Measurements from ENCODE around the gene HNRNPH3.

HNRNPH3 gene

DNA sequence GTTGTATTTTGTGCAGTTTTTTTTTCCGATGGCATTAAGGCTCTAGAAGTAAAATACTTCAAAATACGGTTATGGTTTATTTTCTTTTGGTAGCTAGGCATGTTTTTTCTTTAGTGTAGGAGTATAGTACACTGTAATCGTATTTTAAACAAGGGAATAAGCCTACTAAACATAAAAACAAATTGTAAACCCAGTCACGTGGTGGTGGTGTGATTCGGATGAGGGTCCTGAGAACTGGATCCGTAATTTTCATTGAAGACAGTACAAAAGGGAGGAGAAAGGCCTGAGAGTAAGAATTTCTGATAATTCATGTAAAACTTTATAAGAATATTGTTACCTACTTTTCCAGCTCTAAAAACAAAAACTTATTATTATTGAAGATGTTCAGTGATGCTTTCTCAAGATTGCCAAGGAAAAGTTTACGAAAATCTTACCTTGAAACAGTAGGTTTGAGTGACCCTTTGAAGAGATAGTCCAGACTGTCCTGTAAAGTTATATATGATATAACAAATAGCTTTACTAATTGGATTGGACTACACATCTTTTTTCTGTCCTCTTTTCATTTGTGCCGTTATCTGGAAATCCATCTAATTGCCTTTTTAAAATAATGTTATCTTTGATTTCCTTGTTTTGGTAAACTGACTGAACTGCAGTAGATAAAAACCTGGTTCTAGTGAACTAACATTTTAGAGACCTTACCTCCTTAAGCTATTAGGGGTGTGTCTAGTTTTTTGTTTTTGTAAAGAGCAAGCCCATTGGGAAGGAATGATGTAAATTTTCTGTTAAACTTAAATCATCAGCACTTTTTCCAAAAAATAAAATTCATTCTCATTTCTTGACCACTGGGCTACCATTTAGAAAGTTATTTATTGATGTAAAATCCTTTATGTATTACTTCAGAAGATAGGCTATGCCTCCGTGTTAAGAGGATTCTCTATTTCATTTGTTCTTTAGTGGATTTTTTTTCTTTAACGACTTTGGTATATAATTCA, 1.9 kb downstream of the HNRNPH3 start:
- Histone ChIP-seq H3K27ac (peak overlapping the region; percentile 95), H3K4me3 (ENCODE audit: low read depth, low read length) (peak overlapping the region; percentile 88), H3K36me3 (replicated peaks) (peaks cover 11% of the 10 kb centered on the region), H3K27me3 (replicated peaks) (no peaks in the 10 kb centered on the region)
- TF ChIP-seq, protein P1, sequence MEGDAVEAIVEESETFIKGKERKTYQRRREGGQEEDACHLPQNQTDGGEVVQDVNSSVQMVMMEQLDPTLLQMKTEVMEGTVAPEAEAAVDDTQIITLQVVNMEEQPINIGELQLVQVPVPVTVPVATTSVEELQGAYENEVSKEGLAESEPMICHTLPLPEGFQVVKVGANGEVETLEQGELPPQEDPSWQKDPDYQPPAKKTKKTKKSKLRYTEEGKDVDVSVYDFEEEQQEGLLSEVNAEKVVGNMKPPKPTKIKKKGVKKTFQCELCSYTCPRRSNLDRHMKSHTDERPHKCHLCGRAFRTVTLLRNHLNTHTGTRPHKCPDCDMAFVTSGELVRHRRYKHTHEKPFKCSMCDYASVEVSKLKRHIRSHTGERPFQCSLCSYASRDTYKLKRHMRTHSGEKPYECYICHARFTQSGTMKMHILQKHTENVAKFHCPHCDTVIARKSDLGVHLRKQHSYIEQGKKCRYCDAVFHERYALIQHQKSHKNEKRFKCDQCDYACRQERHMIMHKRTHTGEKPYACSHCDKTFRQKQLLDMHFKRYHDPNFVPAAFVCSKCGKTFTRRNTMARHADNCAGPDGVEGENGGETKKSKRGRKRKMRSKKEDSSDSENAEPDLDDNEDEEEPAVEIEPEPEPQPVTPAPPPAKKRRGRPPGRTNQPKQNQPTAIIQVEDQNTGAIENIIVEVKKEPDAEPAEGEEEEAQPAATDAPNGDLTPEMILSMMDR (IDR thresholded peaks at IDR 0.05; ENCODE audit: low read depth, low read length, missing control alignments), result no peak
- in situ Hi-C loops (cut with HindIII; ENCODE audit: low pct_ligation_motif_present, low sequenced_read_pairs), result no loop called here
- no peak for DNase-seq

DNA sequence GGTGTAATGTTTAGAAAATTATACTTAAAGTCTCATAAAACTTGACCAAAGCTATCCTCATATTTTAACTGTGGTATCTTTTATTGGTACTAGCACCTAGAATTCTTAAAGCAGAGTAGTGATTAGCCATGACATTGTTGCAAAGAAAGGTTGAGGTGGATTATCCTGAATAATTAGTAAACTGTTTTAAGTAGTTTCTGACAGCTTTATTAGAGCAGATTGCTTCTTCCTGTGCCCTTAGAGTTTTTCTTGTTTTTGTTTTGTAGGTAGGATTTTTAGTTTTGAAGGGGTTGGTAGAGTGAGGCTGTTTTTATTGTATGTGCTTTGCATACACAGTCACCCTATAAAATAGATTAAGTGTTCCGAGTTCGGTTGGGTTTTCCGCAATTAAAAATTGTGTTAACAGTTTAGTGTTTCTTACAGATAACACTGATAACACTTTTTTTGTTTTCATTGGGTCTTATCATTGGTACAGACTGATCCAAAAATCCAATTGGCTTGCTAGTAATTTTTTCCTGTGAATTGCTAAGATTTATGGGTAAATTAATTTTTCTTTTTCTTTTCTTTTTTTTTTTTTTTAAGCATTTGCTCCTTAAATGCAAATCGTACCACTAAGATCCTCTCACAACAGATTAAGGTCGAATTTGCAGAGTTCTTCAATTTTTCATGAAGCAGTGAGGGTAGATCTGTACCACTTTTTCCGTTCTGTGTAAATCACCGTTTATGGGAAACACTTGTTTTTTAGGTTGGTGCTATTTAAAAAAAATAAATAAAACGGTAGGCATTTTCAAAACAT, 3.0 kb downstream of the HNRNPH3 start:
- H3K27ac ChIP-seq, result no peak overlapping the region

DNA sequence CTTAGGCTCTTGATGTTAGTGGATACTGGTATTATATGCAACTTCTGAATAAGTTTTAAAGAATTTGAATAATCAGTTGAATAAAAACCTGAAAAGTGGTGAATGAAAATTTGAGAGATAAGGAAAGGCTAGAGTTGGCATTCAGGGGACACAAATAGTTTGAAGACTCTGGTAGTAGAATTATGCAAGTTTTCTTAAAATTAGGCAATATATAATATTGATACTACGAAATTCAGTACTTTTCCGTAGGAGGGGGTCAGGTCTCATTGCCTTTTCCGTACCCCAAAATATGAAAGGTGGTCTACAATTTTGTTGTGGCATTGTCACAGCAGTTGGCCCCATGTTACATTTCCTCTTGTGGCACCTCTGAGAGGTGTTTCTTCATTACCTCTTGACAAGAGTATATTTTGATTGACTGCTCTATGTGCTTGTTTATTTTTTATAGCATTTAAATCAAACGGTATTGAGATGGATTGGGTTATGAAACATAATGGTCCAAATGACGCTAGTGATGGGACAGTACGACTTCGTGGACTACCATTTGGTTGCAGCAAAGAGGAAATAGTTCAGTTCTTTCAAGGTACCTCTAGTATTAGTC, 5.0 kb downstream of the HNRNPH3 start:
- TF ChIP-seq, protein P1 (IDR thresholded peaks at IDR 0.05; ENCODE audit: low read depth, low read length, missing control alignments), result no peak
- H3K36me3 ChIP-seq (replicated peaks), result peaks cover 42% of the 10 kb centered on the region
- no peaks in the 10 kb centered on the region for H3K27me3 ChIP-seq (replicated peaks)
- no peak overlapping the region for H3K4me3 ChIP-seq (ENCODE audit: low read depth, low read length)
- in situ Hi-C loops (cut with HindIII; ENCODE audit: low pct_ligation_motif_present, low sequenced_read_pairs), result no loop called here
- DNase-seq, result no peak
- no peak overlapping the region for H3K27ac ChIP-seq

More for the DNA sequence above, 3.0 kb downstream of the HNRNPH3 start:
- in situ Hi-C loops (cut with HindIII; ENCODE audit: low pct_ligation_motif_present, low sequenced_read_pairs), result no loop called here
- H3K36me3 ChIP-seq (replicated peaks), result peaks cover 22% of the 10 kb centered on the region
- H3K27me3 ChIP-seq (replicated peaks), result no peaks in the 10 kb centered on the region
- H3K4me3 ChIP-seq (ENCODE audit: low read depth, low read length), result peak overlapping the region; percentile 88
- DNase-seq, result no peak
- TF ChIP-seq, protein P1 (IDR thresholded peaks at IDR 0.05; ENCODE audit: low read depth, low read length, missing control alignments), result no peak

DNA sequence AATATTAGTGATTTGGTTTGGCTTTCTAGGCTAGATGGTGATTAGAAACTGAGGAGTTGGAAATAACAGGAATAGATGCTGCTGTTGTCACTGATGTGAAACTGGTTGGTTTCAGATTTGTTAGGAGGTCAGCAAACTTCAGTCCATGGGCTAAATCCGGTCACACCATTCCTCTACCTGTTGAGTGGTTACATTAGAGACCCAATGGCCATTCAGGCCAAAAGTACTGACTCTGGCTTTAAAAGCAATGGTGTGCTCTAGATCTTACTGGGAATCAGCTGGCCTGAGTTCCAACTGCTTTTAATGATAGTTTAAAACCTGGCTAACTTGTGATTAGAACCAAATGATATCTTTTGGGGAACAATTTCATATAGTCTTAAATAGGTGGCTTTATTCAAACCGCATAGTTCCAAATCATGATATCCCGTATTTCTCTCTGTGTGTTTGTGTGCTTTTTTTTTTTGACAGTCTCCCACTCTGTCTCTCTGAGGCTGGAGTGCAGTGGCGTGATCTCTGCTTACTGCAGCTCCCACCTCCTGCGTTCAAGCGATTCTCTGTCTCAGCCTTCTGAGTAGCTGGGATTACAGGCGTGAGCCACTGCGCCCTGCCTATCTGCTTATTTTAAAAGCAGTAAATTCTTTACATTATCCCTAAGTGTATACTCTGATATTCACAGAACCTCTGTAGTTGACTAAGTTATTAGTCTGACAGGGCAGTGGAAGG, 8.7 kb downstream of the HNRNPH3 start:
- Histone ChIP-seq H3K27ac (no peak overlapping the region), H3K27me3 (replicated peaks) (no peaks in the 10 kb centered on the region), H3K36me3 (replicated peaks) (peaks cover 68% of the 10 kb centered on the region), H3K4me3 (ENCODE audit: low read depth, low read length) (no peak overlapping the region)
- TF ChIP-seq, protein P1 (IDR thresholded peaks at IDR 0.05; ENCODE audit: low read depth, low read length, missing control alignments), result no peak
- no peak for DNase-seq
- in situ Hi-C loops (cut with HindIII; ENCODE audit: low pct_ligation_motif_present, low sequenced_read_pairs), result no loop called here

DNA sequence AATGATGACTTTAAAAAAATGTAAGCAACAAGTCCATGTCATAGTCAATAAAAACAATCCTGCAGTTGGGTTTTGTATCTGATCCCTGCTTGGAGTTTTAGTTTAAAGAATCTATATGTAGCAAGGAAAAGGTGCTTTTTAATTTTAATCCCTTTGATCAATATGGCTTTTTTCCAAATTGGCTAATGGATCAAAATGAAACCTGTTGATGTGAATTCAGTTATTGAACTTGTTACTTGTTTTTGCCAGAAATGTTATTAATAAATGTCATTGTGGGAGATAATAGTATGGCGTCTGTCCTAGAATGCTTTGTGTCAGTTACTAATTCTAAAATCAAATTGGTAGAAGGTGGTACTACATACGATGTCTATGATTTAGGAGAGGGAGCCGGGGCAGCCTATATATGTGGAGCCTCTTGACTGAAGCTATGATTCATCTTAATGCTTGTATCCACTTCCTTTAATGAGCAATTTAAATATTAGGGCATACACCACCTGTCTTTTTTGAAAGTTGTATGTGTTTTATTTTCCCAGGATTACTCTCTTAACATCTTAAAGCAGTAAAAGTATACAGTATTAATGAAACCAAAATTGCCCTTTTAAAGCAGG, 11.1 kb downstream of the HNRNPH3 start:
- no peak for DNase-seq

More for the DNA sequence above, 11.1 kb downstream of the HNRNPH3 start:
- H3K4me3 ChIP-seq (ENCODE audit: low read depth, low read length), result no peak overlapping the region
- peaks cover 71% of the 10 kb centered on the region for H3K36me3 ChIP-seq (replicated peaks)
- H3K27ac ChIP-seq, result no peak overlapping the region
- in situ Hi-C loops (cut with HindIII; ENCODE audit: low pct_ligation_motif_present, low sequenced_read_pairs), result no loop called here
- TF ChIP-seq, protein P1 (IDR thresholded peaks at IDR 0.05; ENCODE audit: low read depth, low read length, missing control alignments), result no peak
- no peaks in the 10 kb centered on the region for H3K27me3 ChIP-seq (replicated peaks)

All from brain microvascular endothelial cell (primary cell).